ENCODE measurements around the gene AQR.

DNA sequence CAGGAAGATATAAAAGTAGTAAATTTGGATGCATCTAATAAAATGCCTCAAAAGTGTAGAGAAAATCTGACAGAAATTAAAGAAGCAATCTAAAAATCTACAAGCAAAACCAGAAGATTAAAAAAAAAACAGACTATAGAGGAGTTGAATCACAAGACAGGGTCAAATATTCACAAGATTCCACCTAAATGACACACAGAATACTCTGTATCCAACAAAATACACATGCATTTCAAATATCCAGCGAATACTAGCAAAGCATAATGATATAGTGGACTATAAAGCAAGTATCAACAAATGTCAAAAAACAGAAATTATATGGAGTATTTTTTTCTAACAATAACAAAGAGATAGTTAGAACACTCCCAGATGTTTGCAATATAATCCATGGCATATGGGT lies 153.7 kb downstream of the AQR start:
- TF ChIP-seq, protein P1, sequence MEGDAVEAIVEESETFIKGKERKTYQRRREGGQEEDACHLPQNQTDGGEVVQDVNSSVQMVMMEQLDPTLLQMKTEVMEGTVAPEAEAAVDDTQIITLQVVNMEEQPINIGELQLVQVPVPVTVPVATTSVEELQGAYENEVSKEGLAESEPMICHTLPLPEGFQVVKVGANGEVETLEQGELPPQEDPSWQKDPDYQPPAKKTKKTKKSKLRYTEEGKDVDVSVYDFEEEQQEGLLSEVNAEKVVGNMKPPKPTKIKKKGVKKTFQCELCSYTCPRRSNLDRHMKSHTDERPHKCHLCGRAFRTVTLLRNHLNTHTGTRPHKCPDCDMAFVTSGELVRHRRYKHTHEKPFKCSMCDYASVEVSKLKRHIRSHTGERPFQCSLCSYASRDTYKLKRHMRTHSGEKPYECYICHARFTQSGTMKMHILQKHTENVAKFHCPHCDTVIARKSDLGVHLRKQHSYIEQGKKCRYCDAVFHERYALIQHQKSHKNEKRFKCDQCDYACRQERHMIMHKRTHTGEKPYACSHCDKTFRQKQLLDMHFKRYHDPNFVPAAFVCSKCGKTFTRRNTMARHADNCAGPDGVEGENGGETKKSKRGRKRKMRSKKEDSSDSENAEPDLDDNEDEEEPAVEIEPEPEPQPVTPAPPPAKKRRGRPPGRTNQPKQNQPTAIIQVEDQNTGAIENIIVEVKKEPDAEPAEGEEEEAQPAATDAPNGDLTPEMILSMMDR (conservative IDR thresholded peaks at IDR 0.05; ENCODE audit: low read length) = no peak
- TF ChIP-seq EZH2phosphoT487 (IDR thresholded peaks at IDR 0.05; ENCODE audit: borderline replicate concordance) = no peak

Measured in Loucy (cell line).